Measurements from ENCODE around the gene PROK1. TPM values are rescaled to one million over a fixed set of nuclear protein-coding genes. Genes with fewer than 3 reads are reported as not detected.

The PROK1 gene
- total and polyA plus RNA-seq, 2 of the 13 experiments (the other 11 are each of a cell fraction or from before 2014, with no cell fraction given), result 0.07 TPM; not detected in 1

- TF ChIP-seq ZNF691 (CRISPR knock-in tag; IDR thresholded peaks at IDR 0.05; ENCODE audit: borderline replicate concordance, low read depth), result peak; percentile 94; the same call in 1 of the 2 replicates
- no peak for TF ChIP-seq CHCHD3 (CRISPR knock-in tag; IDR thresholded peaks at IDR 0.05)
- TF ChIP-seq BRD4 (CRISPR knock-in tag; IDR thresholded peaks at IDR 0.05), result peak; percentile 97
- peak; percentile 62; the same call in 1 of the 2 replicates for TF ChIP-seq NFYB (CRISPR knock-in tag; IDR thresholded peaks at IDR 0.05)
- TF ChIP-seq MYC (CRISPR knock-in tag; IDR thresholded peaks at IDR 0.05; ENCODE audit: borderline replicate concordance), result peak; percentile 93
- TF ChIP-seq ZNF205 (CRISPR knock-in tag; IDR thresholded peaks at IDR 0.05), result peak; percentile 23; the same call in 1 of the 2 replicates
- TF ChIP-seq SKI (IDR thresholded peaks at IDR 0.05; ENCODE audit: partially characterized antibody), result peak; percentile 8
- TF ChIP-seq REST (IDR thresholded peaks at IDR 0.05; ENCODE audit: borderline replicate concordance in 1 of 2, low read depth in 1 of 2, low read length in 2 of 2), result peak in 1 of 2 experiments; percentile 19; a peak in 1 of 4 replicates
- no peak for TF ChIP-seq ZNF737 (CRISPR knock-in tag; IDR thresholded peaks at IDR 0.05; ENCODE audit: borderline replicate concordance)
- TF ChIP-seq DR1 (CRISPR knock-in tag; IDR thresholded peaks at IDR 0.05), result peak; percentile 82
- 0 out of 2 replicates have a peak, but pooled peaks have one; percentile 52 for TF ChIP-seq ZNF546 (CRISPR knock-in tag; conservative IDR thresholded peaks at IDR 0.05)
- TF ChIP-seq ZNF891 (CRISPR knock-in tag; IDR thresholded peaks at IDR 0.05), result peak; percentile 96
- TF ChIP-seq NFYC (CRISPR knock-in tag; IDR thresholded peaks at IDR 0.05), result peak; percentile 59; the same call in 1 of the 2 replicates
- peak; percentile 68 for TF ChIP-seq SKIL (CRISPR knock-in tag; IDR thresholded peaks at IDR 0.05; ENCODE audit: borderline replicate concordance)
- peak; percentile 43 for TF ChIP-seq NCOA2 (CRISPR knock-in tag; IDR thresholded peaks at IDR 0.05)
- no peak for TF ChIP-seq ZNF512B (CRISPR knock-in tag; IDR thresholded peaks at IDR 0.05; ENCODE audit: borderline replicate concordance)
These were observed 43.4 kb upstream of the PROK1 start, which contains the start of gene LAMTOR5 (continued) for GRCh38 chr1:110407260-110408210.
